Stomach (tissue), 4 donors: ENCODE measurements around the gene PRAC2.

Experiments
- EP300 ChIP-seq: sonication (generic); formaldehyde crosslinking; IDR thresholded peaks from one replicate; pipeline ENCODE4 v1.6.1; 2017; ENCODE audit warnings: antibody characterized with exemption
- POLR2AphosphoS5 ChIP-seq, 3 donors: sonication (generic); formaldehyde crosslinking; IDR thresholded peaks; one replicate each; pipeline ENCODE4 v1.6.1; 2016; ENCODE audit warnings: antibody characterized with exemption in 3 of 3
- TF ChIP-seq, protein P1 (sequence below), 7 experiments: fragments of 450-650 bp in 4 of 7; fragments of 200-600 bp in 3 of 7; sonication (generic) in 3 of 7; IDR thresholded peaks; one replicate each; pipeline ENCODE4 v1.5.1; 2016 to 2019; ENCODE audit warnings: antibody characterized with exemption in 7 of 7, control low read depth in 2 of 7, mild to moderate bottlenecking in 1 of 7

DNA sequence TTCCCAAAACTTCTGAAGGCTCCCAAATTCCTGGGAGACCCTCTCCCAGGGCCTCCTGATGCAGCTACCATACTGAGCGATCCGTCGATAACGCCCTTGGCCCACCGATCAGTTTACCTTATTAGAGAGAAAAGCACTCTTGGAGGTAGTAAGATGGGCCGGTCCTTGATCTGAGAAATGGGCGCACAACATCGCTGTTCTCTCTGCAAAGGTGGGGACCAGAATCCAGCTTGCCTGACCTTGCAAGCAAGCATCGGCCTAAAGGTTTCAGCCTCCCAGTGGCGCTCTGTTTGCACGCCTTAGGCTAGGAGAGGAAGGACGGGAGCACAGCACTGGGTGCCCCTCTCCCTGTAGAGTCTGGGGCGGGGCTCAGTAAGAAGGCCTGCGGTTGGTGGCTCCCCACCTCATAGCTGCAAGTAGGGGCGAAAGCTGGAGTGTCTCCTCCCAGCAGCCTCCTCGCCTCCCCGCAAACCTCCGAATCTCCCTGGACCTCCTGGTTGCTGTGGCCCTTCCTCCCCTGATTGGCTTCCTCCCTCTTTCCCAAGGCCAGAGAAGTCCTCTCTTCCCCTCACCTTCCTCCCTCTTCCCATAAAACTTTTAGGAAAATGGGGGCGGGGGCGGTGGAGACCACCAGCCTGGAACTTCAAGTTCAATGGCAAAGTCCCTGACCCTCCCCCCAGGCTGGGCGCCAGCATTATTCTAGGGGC, 631 bp upstream of the PRAC2 start, which contains the start of gene PRAC1:
- TF ChIP-seq POLR2AphosphoS5 (IDR thresholded peaks at IDR 0.05) (no peak), EP300 (no peak)
- TF ChIP-seq, protein P1, sequence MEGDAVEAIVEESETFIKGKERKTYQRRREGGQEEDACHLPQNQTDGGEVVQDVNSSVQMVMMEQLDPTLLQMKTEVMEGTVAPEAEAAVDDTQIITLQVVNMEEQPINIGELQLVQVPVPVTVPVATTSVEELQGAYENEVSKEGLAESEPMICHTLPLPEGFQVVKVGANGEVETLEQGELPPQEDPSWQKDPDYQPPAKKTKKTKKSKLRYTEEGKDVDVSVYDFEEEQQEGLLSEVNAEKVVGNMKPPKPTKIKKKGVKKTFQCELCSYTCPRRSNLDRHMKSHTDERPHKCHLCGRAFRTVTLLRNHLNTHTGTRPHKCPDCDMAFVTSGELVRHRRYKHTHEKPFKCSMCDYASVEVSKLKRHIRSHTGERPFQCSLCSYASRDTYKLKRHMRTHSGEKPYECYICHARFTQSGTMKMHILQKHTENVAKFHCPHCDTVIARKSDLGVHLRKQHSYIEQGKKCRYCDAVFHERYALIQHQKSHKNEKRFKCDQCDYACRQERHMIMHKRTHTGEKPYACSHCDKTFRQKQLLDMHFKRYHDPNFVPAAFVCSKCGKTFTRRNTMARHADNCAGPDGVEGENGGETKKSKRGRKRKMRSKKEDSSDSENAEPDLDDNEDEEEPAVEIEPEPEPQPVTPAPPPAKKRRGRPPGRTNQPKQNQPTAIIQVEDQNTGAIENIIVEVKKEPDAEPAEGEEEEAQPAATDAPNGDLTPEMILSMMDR (IDR thresholded peaks at IDR 0.05) = no peak
